H1 (cell line): ENCODE data around the gene TUBGCP5.

Source experiments
- SP2 ChIP-seq: IDR thresholded peaks from 2 replicates; pipeline ENCODE4 v1.6.1; 2012; ENCODE audit warnings: mild to moderate bottlenecking, low read length, inconsistent platforms
- TF ChIP-seq, protein P1 (sequence below), 3 experiments: IDR thresholded peaks; 1 replicate in 2 of 3; 2 replicates in 1 of 3; pipeline versions ENCODE4 v1.5.1 to v1.6.1; 2011; ENCODE audit warnings: low read length in 3 of 3, mild to moderate bottlenecking in 3 of 3, inconsistent platforms in 2 of 3, low read depth in 1 of 3, moderate library complexity in 1 of 3; ENCODE audit not compliant: insufficient read depth in 1 of 3; ENCODE audit errors: control extremely low read depth in 1 of 3

DNA sequence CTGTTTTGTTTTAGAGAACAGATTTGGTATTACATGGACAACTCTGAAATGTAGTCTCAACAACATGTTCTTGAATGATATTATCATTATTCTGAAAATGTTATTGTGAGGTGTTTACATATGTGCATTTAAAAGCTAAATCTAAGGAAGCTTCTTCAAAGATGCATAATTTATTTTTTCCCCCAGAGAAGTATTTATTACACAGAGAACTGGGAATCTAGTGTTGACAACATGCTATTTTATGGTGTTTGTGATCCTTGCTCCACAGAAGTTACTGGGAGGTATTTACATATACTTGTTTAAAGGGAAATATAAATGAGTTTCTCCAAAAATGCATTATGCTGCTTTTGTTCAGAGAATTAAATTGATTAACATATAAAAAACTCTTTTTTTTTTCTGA lies 18.3 kb upstream of the TUBGCP5 start:
- TF ChIP-seq, protein P1, sequence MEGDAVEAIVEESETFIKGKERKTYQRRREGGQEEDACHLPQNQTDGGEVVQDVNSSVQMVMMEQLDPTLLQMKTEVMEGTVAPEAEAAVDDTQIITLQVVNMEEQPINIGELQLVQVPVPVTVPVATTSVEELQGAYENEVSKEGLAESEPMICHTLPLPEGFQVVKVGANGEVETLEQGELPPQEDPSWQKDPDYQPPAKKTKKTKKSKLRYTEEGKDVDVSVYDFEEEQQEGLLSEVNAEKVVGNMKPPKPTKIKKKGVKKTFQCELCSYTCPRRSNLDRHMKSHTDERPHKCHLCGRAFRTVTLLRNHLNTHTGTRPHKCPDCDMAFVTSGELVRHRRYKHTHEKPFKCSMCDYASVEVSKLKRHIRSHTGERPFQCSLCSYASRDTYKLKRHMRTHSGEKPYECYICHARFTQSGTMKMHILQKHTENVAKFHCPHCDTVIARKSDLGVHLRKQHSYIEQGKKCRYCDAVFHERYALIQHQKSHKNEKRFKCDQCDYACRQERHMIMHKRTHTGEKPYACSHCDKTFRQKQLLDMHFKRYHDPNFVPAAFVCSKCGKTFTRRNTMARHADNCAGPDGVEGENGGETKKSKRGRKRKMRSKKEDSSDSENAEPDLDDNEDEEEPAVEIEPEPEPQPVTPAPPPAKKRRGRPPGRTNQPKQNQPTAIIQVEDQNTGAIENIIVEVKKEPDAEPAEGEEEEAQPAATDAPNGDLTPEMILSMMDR (IDR thresholded peaks at IDR 0.05; ENCODE audit: control extremely low read depth in 1 of 3, insufficient read depth in 1 of 3, low read depth in 1 of 3, low read length in 3 of 3), result no peak
- no peak for TF ChIP-seq SP2
